ENCODE results near the gene VWDE.

Gene VWDE

DNA sequence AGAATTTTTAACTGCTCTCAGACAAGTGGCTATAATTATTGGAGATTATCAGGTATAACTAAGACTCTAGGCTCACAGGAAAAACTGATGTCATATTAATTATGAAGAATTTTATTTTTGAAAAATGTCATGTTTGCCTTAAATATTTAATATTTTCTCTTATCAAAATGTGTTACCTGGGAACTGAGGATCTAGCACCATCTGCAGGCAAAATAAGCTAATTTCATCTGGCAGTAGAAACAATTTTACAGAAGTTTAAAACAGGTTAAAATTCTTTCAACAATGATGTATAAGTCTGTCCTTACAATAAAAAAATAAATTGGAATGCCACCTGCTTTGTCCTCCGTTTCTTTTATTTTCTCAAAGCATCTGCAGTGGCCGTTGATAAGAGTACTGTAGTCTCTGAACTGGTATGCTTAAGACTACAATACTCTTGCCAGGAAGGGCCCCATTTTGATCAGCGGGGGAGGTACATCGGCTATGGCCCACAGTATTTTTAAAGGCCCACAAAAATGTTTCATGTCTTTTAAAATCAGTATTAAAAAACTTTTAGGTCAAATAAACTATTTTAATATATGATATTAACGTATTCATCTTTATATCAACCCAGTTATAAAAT is 81.3 kb downstream of the VWDE start:
- peaks cover 4% of the 10 kb centered on the region for H3K4me1 ChIP-seq (ENCODE audit: control insufficient read depth, insufficient read depth, low read length)
- H3K4me3 ChIP-seq (ENCODE audit: low read depth, low read length) = no peak overlapping the region
- no peak overlapping the region for H3K9ac ChIP-seq (ENCODE audit: low read depth, low read length)
- no peaks in the 10 kb centered on the region for H3K36me3 ChIP-seq (ENCODE audit: control insufficient read depth, insufficient read depth, low read length)
- no peaks in the 10 kb centered on the region for H3K27me3 ChIP-seq (ENCODE audit: control insufficient read depth, insufficient read depth, low read length)
- no peaks in the 10 kb centered on the region for H3K9me3 ChIP-seq (ENCODE audit: control insufficient read depth, insufficient read depth, low read length)

DNA sequence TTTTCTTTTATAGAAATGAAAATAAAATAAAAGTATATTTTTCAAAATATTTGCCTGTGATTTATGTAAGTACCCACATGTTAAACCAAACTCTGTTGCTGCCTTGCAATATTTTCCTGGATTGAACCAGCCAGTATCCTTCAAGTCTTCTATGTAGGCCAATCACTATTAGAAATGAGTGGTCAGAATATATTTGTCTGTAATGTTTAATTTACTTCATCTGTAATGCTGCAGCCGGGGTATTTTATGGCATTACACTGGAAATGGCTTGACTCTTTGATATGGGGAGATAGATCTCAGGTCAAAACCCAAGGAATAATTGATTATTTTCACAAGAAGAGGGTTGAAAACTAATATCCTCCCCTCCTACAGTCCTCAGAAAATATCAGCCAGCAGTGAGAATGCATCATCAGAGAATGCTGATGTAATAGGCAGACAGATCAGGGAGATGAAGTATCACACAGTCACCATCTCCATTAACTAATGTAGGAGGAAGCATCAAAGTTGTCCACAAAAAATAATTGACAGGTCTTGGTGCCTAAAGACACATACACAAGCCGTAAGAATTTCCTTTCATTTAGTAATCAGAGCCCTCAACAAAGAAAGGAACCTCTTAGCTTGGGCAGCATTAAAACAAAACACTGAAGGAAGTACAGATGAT is 82.5 kb downstream of the VWDE start:
- H3K27me3 ChIP-seq (ENCODE audit: control insufficient read depth, insufficient read depth, low read length) = no peaks in the 10 kb centered on the region
- H3K4me1 ChIP-seq (ENCODE audit: control insufficient read depth, insufficient read depth, low read length) = peaks cover 4% of the 10 kb centered on the region
- H3K9me3 ChIP-seq (ENCODE audit: control insufficient read depth, insufficient read depth, low read length) = no peaks in the 10 kb centered on the region
- no peak overlapping the region for H3K4me3 ChIP-seq (ENCODE audit: low read depth, low read length)
- no peak overlapping the region for H3K9ac ChIP-seq (ENCODE audit: low read depth, low read length)
- no peaks in the 10 kb centered on the region for H3K36me3 ChIP-seq (ENCODE audit: control insufficient read depth, insufficient read depth, low read length)

DNA sequence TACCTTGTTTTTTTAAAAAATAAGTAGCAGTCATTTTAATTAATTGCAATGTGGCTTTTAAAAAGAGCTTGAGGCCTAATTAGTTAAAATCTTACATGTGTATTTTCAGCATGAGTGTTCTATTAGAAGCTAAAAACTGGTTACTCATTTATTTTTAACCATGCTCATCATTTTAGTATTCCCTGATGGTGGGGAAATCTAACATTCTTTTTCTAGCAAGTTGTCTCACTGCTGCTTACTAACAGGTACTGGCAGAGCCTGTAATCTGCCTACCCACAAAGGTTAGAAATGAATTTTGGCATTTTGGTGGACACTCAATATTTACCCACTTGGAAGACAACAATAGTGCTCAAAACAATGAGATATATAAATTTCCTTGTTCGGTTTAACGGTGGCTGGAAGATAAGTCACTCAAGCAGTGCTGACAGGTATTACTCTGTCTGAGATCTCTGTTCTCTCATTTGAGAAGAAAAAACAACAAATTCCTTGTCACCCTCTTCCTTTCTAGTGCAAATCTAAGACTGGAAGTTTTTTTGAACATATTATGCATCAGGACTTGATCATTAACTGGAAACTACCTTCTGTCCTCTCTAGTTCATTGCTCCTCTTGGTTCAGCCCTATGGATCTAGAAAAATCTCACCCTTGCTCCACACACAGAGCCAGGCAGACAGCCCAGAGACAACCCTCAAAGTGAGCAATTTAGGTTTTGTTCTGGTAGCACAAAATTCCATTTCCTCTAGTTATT is 83.3 kb downstream of the VWDE start:
- Histone ChIP-seq H3K9me3 (ENCODE audit: control insufficient read depth, insufficient read depth, low read length) (no peaks in the 10 kb centered on the region), H3K4me1 (ENCODE audit: control insufficient read depth, insufficient read depth, low read length) (peaks cover 4% of the 10 kb centered on the region), H3K9ac (ENCODE audit: low read depth, low read length) (no peak overlapping the region), H3K27me3 (ENCODE audit: control insufficient read depth, insufficient read depth, low read length) (no peaks in the 10 kb centered on the region), H3K36me3 (ENCODE audit: control insufficient read depth, insufficient read depth, low read length) (no peaks in the 10 kb centered on the region), H3K4me3 (ENCODE audit: low read depth, low read length) (no peak overlapping the region)

DNA sequence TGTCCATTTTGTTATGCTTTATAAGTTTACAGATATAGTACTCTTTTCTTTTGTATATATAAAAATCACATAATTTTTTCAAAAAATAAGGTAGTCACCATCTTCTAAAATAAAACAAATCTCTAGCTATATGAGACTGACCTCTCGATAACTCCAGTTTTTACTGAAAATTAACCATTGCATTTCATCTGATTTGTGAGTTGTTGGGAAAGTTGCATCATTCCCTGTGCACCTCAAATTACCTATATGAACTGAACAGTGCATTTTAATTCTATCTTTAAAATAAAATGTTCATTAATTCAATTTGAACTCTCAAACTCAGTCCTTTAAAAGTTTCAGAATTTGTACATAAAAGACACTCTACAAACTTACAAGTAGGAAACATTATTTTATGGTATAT is 86.0 kb downstream of the VWDE start:
- no peak overlapping the region for H3K9ac ChIP-seq (ENCODE audit: low read depth, low read length)

DNA sequence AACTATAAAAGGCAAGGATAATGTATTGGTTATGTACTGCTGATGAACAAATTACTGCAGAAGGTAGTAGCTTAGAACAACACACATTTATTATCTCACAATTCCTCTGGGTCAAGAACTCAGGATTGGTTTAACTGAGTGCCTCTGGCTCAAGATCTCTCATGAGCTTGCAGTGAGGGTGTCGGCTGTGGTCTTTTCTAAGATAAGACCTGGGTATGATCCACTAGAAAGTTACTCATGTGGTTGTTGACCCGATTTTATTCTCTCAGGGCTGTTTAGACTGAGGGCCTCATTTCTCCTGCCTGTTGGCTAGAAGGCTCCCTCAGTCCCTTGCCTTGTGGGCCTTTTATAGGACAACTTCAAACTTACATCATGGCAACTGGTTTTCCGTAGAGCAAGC is 86.7 kb downstream of the VWDE start:
- no peaks in the 10 kb centered on the region for H3K4me1 ChIP-seq (ENCODE audit: control insufficient read depth, insufficient read depth, low read length)
- H3K4me3 ChIP-seq (ENCODE audit: low read depth, low read length) = no peak overlapping the region
- H3K27me3 ChIP-seq (ENCODE audit: control insufficient read depth, insufficient read depth, low read length) = no peaks in the 10 kb centered on the region
- no peaks in the 10 kb centered on the region for H3K9me3 ChIP-seq (ENCODE audit: control insufficient read depth, insufficient read depth, low read length)
- H3K9ac ChIP-seq (ENCODE audit: low read depth, low read length) = no peak overlapping the region
- no peaks in the 10 kb centered on the region for H3K36me3 ChIP-seq (ENCODE audit: control insufficient read depth, insufficient read depth, low read length)

More for the DNA sequence above, 86.0 kb downstream of the VWDE start:
- H3K4me3 ChIP-seq (ENCODE audit: low read depth, low read length) = no peak overlapping the region
- H3K9me3 ChIP-seq (ENCODE audit: control insufficient read depth, insufficient read depth, low read length) = no peaks in the 10 kb centered on the region
- H3K36me3 ChIP-seq (ENCODE audit: control insufficient read depth, insufficient read depth, low read length) = no peaks in the 10 kb centered on the region
- H3K4me1 ChIP-seq (ENCODE audit: control insufficient read depth, insufficient read depth, low read length) = no peaks in the 10 kb centered on the region
- H3K27me3 ChIP-seq (ENCODE audit: control insufficient read depth, insufficient read depth, low read length) = no peaks in the 10 kb centered on the region

DNA sequence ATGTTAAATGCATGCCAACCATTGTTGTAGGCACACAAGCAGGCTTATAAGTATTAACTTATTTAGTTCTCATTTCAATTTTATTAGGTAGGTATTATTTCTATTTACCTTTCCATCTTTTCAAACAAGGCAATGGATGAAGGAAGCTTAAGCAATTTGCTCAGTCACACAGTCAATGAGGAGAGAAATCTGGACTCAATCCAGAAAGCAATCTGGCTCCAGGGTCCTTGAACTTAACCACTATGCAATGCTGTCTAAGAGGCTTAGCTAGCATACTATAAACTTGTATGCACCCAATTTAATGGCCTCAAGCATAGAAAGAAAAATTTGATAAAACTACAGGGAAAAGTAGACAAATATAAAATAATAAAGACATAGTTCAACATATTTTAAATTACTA is 88.6 kb downstream of the VWDE start:
- no peaks in the 10 kb centered on the region for H3K9me3 ChIP-seq (ENCODE audit: control insufficient read depth, insufficient read depth, low read length)
- H3K4me1 ChIP-seq (ENCODE audit: control insufficient read depth, insufficient read depth, low read length) = no peaks in the 10 kb centered on the region
- no peaks in the 10 kb centered on the region for H3K36me3 ChIP-seq (ENCODE audit: control insufficient read depth, insufficient read depth, low read length)
- no peak overlapping the region for H3K9ac ChIP-seq (ENCODE audit: low read depth, low read length)
- no peak overlapping the region for H3K4me3 ChIP-seq (ENCODE audit: low read depth, low read length)
- H3K27me3 ChIP-seq (ENCODE audit: control insufficient read depth, insufficient read depth, low read length) = no peaks in the 10 kb centered on the region

DNA sequence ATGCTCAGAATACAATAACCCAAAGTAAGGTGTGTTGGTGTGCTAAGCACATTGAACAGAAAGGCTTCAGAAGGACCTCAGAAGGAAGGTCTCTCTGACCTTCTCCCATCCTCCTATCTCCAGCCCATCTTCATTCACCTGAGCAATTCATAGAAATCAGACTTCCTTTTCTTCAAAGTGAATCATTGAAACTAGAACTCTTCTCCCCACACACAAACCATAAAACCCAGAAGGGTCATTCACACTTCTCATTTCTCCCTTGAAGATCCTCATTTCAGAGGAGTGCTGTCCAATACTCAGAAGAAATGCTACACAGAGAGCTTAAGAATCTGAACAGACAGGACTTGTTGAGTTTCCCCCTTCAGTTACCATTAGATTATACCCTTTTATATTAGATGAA is 89.5 kb downstream of the VWDE start:
- Histone ChIP-seq H3K4me3 (ENCODE audit: low read depth, low read length) (no peak overlapping the region), H3K9me3 (ENCODE audit: control insufficient read depth, insufficient read depth, low read length) (no peaks in the 10 kb centered on the region), H3K36me3 (ENCODE audit: control insufficient read depth, insufficient read depth, low read length) (no peaks in the 10 kb centered on the region), H3K4me1 (ENCODE audit: control insufficient read depth, insufficient read depth, low read length) (no peaks in the 10 kb centered on the region), H3K27me3 (ENCODE audit: control insufficient read depth, insufficient read depth, low read length) (no peaks in the 10 kb centered on the region), H3K9ac (ENCODE audit: low read depth, low read length) (no peak overlapping the region)

DNA sequence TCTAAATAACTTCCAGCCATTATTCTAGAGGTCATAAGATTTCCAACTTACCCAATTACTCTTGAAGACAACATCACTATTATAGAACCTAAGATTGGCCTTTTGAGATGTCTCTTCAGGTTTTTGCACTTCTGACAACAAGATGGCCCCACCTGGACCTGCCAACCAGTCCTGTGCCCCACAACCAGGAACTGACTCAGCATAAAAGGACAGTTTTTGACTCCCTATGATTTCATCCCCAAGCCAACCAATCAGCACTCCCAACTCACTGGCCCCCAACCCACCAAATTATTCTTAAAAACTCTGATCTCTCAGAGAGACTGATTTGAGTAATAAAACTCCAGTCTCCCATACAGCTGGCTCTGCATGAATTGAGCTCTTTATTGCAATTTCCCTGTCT is 98.2 kb downstream of the VWDE start:
- H3K9me3 ChIP-seq (ENCODE audit: control insufficient read depth, insufficient read depth, low read length) = no peaks in the 10 kb centered on the region
- H3K4me3 ChIP-seq (ENCODE audit: low read depth, low read length) = no peak overlapping the region
- H3K9ac ChIP-seq (ENCODE audit: low read depth, low read length) = no peak overlapping the region
- no peaks in the 10 kb centered on the region for H3K27me3 ChIP-seq (ENCODE audit: control insufficient read depth, insufficient read depth, low read length)
- no peaks in the 10 kb centered on the region for H3K4me1 ChIP-seq (ENCODE audit: control insufficient read depth, insufficient read depth, low read length)
- H3K36me3 ChIP-seq (ENCODE audit: control insufficient read depth, insufficient read depth, low read length) = no peaks in the 10 kb centered on the region

DNA sequence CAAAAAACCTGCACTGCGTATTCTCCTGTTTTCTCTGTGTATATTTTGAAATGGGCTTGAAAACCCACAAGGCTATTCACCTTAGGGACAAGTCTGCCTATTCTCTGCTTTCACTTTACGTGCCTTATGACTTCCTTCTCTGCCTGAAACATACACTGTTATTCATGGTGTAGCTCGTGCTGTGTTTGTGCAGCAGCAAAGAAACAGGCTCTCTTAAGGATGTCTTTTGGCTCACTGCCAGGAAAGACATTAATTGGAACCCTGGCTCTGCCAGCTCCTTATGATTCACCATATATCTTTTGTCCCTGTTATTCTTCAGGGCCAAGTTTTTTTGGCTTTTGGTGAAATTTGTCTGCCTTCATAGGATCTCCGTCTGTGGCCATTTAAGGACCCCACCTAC is 100.2 kb downstream of the VWDE start:
- H3K4me1 ChIP-seq (ENCODE audit: control insufficient read depth, insufficient read depth, low read length) = no peaks in the 10 kb centered on the region
- no peaks in the 10 kb centered on the region for H3K36me3 ChIP-seq (ENCODE audit: control insufficient read depth, insufficient read depth, low read length)
- no peaks in the 10 kb centered on the region for H3K27me3 ChIP-seq (ENCODE audit: control insufficient read depth, insufficient read depth, low read length)
- H3K9me3 ChIP-seq (ENCODE audit: control insufficient read depth, insufficient read depth, low read length) = no peaks in the 10 kb centered on the region
- no peak overlapping the region for H3K4me3 ChIP-seq (ENCODE audit: low read depth, low read length)
- H3K9ac ChIP-seq (ENCODE audit: low read depth, low read length) = no peak overlapping the region

DNA sequence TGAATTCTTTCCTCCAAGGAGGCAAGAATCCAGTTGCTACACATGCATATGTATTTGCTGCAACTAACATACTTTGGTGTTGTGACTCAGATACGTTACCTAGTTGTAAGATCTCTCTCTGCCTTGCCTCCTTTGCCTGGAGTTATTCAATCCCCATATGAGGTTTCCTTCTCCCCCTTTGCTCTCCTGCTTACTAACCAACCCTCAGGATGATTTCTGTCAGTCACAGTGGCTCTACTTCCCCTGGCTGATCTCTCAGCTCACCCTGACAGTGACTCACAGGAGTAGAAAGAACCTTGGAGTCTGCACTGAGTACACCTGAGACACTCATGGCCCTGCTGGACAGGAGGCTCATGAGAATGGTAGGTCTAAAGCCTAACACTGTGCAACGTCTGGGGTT is 100.6 kb downstream of the VWDE start:
- Histone ChIP-seq H3K9ac (ENCODE audit: low read depth, low read length) (no peak overlapping the region), H3K27me3 (ENCODE audit: control insufficient read depth, insufficient read depth, low read length) (no peaks in the 10 kb centered on the region), H3K9me3 (ENCODE audit: control insufficient read depth, insufficient read depth, low read length) (no peaks in the 10 kb centered on the region), H3K4me3 (ENCODE audit: low read depth, low read length) (no peak overlapping the region), H3K36me3 (ENCODE audit: control insufficient read depth, insufficient read depth, low read length) (no peaks in the 10 kb centered on the region), H3K4me1 (ENCODE audit: control insufficient read depth, insufficient read depth, low read length) (no peaks in the 10 kb centered on the region)

DNA sequence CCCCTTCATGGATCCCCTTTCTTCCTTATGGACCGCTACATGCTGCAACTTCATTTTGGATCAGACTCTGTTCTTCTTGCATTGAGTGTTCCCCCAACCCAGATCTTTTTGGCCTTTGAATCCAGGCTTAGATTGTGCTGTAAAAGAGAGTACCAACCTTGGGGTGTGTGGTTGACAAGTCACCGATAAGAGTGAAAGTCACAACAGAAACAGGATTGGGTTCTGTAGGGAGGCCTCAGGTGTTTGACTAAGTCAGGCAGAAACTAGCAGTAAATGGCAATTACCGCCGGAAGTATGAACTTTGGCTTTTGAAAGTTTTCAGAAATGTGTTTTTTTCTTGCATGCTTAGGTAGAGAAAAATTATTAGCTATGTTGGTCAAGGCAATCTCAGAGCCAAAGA is 103.2 kb downstream of the VWDE start:
- Histone ChIP-seq H3K9me3 (ENCODE audit: control insufficient read depth, insufficient read depth, low read length) (no peaks in the 10 kb centered on the region), H3K36me3 (ENCODE audit: control insufficient read depth, insufficient read depth, low read length) (no peaks in the 10 kb centered on the region), H3K4me3 (ENCODE audit: low read depth, low read length) (no peak overlapping the region), H3K4me1 (ENCODE audit: control insufficient read depth, insufficient read depth, low read length) (no peaks in the 10 kb centered on the region), H3K9ac (ENCODE audit: low read depth, low read length) (no peak overlapping the region), H3K27me3 (ENCODE audit: control insufficient read depth, insufficient read depth, low read length) (no peaks in the 10 kb centered on the region)

DNA sequence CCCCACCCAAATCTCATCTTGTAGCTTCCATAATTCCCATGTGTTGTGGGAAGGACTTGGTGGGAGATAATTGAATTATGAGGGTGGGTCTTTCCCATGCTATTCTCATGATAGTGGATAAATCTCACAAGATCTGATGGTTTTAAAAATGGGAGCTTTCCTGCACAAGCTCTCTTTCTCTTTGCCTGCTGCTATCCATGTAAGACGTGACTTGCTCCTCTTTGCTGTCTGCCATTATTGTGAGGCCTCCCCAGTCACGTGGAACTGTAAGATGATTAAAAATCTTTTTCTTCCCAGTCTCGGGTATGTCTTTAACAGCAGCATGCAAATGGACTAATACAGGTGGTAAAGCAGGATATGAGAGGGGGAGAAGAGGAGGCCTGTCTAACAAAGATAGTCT is 104.3 kb downstream of the VWDE start:
- H3K4me3 ChIP-seq (ENCODE audit: low read depth, low read length) = no peak overlapping the region
- H3K36me3 ChIP-seq (ENCODE audit: control insufficient read depth, insufficient read depth, low read length) = no peaks in the 10 kb centered on the region
- H3K4me1 ChIP-seq (ENCODE audit: control insufficient read depth, insufficient read depth, low read length) = no peaks in the 10 kb centered on the region
- H3K27me3 ChIP-seq (ENCODE audit: control insufficient read depth, insufficient read depth, low read length) = no peaks in the 10 kb centered on the region
- H3K9ac ChIP-seq (ENCODE audit: low read depth, low read length) = no peak overlapping the region
- no peaks in the 10 kb centered on the region for H3K9me3 ChIP-seq (ENCODE audit: control insufficient read depth, insufficient read depth, low read length)
